B cell (primary cell): Measurements from ENCODE around the gene ATP6V0E1. TPM values are rescaled to one million over a fixed set of nuclear protein-coding genes. Genes with fewer than 3 reads are reported as not detected.

Experiments used
- ATAC-seq: fragments of 200-7000 bp; cut with Tn5 transposase; one replicate; pipeline ENCODE4 v1.10.0; 2021; ENCODE audit warnings: low read depth, mild to moderate bottlenecking, moderate number of reproducible peaks, moderate library complexity
- CTCF ChIA-PET: fragments of 350-600 bp; sonication (Branson Sonifier 250); formaldehyde crosslinking; loops from one replicate; lab custom pipeline; 2021; ENCODE audit warnings: antibody characterized with exemption, inconsistent platforms; lab: Charles Lee
- POLR2A ChIA-PET: fragments of 350-600 bp; sonication (Branson Sonifier 250); formaldehyde crosslinking; loops from one replicate; lab custom pipeline; 2021; ENCODE audit warnings: antibody characterized with exemption; lab: Charles Lee
- DNase-seq: peaks from one replicate; pipeline ENCODE4 v3.0.0; 2013
- H2AFZ ChIP-seq: 2 replicates; pipeline ENCODE4 v1.6.1; 2012; ENCODE audit warnings: mild to moderate bottlenecking, low read depth, low read length; ENCODE audit not compliant: insufficient read depth, poor library complexity, severe bottlenecking
- H3K27ac ChIP-seq, 2 donors: 1 replicate in 1 of 2; 2 replicates in 1 of 2; pipeline ENCODE4 v1.5.1; 2012 to 2013; ENCODE audit warnings: low read length in 2 of 2, mild to moderate bottlenecking in 2 of 2, moderate library complexity in 1 of 2
- H3K27me3 ChIP-seq, 4 experiments: fragments of 200-600 bp in 1 of 4; sonication (generic) in 1 of 4; replicated peaks in 1 of 4; 1 replicate in 2 of 4; 2 replicates in 2 of 4; pipeline versions ENCODE4 v1.6.1 to v1.7.0; 2013 to 2016; ENCODE audit warnings: low read length in 3 of 4, mild to moderate bottlenecking in 2 of 4, mixed read lengths in 1 of 4, moderate library complexity in 1 of 4; ENCODE audit not compliant: insufficient read depth in 4 of 4, control insufficient read depth in 3 of 4; ENCODE audit errors: control extremely low read depth in 1 of 4
- H3K36me3 ChIP-seq, 2 experiments: replicated peaks in 1 of 2; 1 replicate in 1 of 2; 2 replicates in 1 of 2; pipeline versions ENCODE4 v1.6.1 to v1.7.1; 2013; ENCODE audit warnings: low read length in 1 of 2; ENCODE audit not compliant: insufficient read depth in 2 of 2, control insufficient read depth in 1 of 2; ENCODE audit errors: control extremely low read depth in 1 of 2, extremely low read depth in 1 of 2
- H3K4me1 ChIP-seq, 2 donors: fragments of 200-600 bp in 1 of 2; sonication (generic) in 1 of 2; 1 replicate in 1 of 2; 2 replicates in 1 of 2; pipeline versions ENCODE4 v1.5.1 to v1.6.1; 2013 to 2017; ENCODE audit warnings: low read length in 2 of 2; ENCODE audit not compliant: control insufficient read depth in 2 of 2, insufficient read depth in 2 of 2
- H3K4me2 ChIP-seq: replicated peaks from 2 replicates; pipeline ENCODE3; 2012; ENCODE audit warnings: mild to moderate bottlenecking, low read depth, low read length; ENCODE audit not compliant: poor library complexity, severe bottlenecking
- H3K4me3 ChIP-seq, 5 experiments: fragments of 200-600 bp in 1 of 5; sonication (generic) in 1 of 5; 1 replicate in 3 of 5; 2 replicates in 2 of 5; pipeline versions ENCODE4 v1.5.1 to v1.7.0; 2011 to 2016; ENCODE audit warnings: low read length in 4 of 5, mild to moderate bottlenecking in 4 of 5, low read depth in 2 of 5, control low read depth in 1 of 5, moderate library complexity in 1 of 5; ENCODE audit not compliant: insufficient read depth in 1 of 5; ENCODE audit errors: control extremely low read depth in 1 of 5, extremely low read depth in 1 of 5
- H3K79me2 ChIP-seq: fragments of 200-600 bp; sonication (generic); one replicate; pipeline ENCODE4 v1.6.0; 2016; ENCODE audit warnings: low read length; ENCODE audit not compliant: control insufficient read depth, insufficient read depth
- H3K9ac ChIP-seq: fragments of 200-600 bp; sonication (generic); 2 replicates; pipeline ENCODE4 v1.6.1; 2017; ENCODE audit warnings: mild to moderate bottlenecking, low read length, moderate library complexity
- H3K9me3 ChIP-seq, 3 donors: one replicate each; pipeline versions ENCODE4 v1.6.1 to v1.7.1; 2013; ENCODE audit warnings: low read length in 2 of 3; ENCODE audit not compliant: control insufficient read depth in 2 of 3, insufficient read depth in 1 of 3; ENCODE audit errors: control extremely low read depth in 1 of 3
- H4K20me1 ChIP-seq: 2 replicates; pipeline ENCODE4 v1.6.0; 2012; ENCODE audit warnings: mild to moderate bottlenecking, low read length; ENCODE audit not compliant: insufficient read depth, control insufficient read depth, poor library complexity, severe bottlenecking
- H3K27ac Mint-ChIP-seq: one replicate; pipeline ENCODE4 v1.8.0; 2021; ENCODE audit warnings: mixed read lengths
- H3K27me3 Mint-ChIP-seq: one replicate; pipeline ENCODE4 v1.8.0; 2021; ENCODE audit warnings: mixed read lengths
- H3K4me1 Mint-ChIP-seq: one replicate; pipeline ENCODE4 v1.8.0; 2021; ENCODE audit warnings: mixed read lengths
- H3K4me3 Mint-ChIP-seq: one replicate; pipeline ENCODE4 v1.8.0; 2021; ENCODE audit warnings: mixed read lengths
- H3K9me3 Mint-ChIP-seq: one replicate; pipeline ENCODE4 v1.8.0; 2022; ENCODE audit warnings: mixed read lengths; ENCODE audit not compliant: insufficient read depth
- CTCF ChIP-seq: fragments of 200-600 bp; IDR thresholded peaks from one replicate; pipeline ENCODE4 v1.8.0; 2022; ENCODE audit warnings: antibody characterized with exemption, mild to moderate bottlenecking
- EZH2 ChIP-seq: IDR thresholded peaks from 2 replicates; pipeline ENCODE4 v1.6.1; 2012; ENCODE audit warnings: borderline replicate concordance, low read depth, mild to moderate bottlenecking, moderate library complexity, low read length; ENCODE audit not compliant: insufficient read depth, poor library complexity, severe bottlenecking
- WGBS: methylation state at CpG from one replicate; pipeline ENCODE4 v1.1.5; 2013; ENCODE audit warnings: missing lambda C conversion rate; ENCODE audit not compliant: insufficient coverage; 5-methylcytosine and 5-hydroxymethylcytosine counted together
- intact Hi-C: fragments of 100-400 bp; cut with micrococcal nuclease; formaldehyde crosslinking; loops from one replicate; pipeline ENCODE4 v1.10.0; 2022
- polyA plus RNA-seq: library from polyadenylated mRNA; depleted of rRNA; stranded (reverse); fragments of >200 nt; gene quantifications from 2 replicates; pipeline ENCODE4 v1.2.3, GENCODE V29; 2012
- total RNA-seq, 2 donors: library from RNA; stranded (reverse); fragments of 120-200 nt in 1 of 2; gene quantifications; 1 replicate in 1 of 2; 2 replicates in 1 of 2; pipeline versions ENCODE4 v1.2.3 to v1.2.4, GENCODE V29; 2013 to 2022

The ATP6V0E1 gene
- total and polyA plus RNA-seq, 2 donors (not counting 1 experiment from before 2014, with no cell fraction given) = 93.8 to 127 TPM

- POLR2A ChIA-PET = interaction anchor here (0.9 to 1.9 kb wide), 4 partner anchors 10 to 292 kb away, joined by 3 to 23 read pairs (median 4); partner anchors contain the start of gene ATP6V0E1
- intact Hi-C loops = loop anchor here (1.0 to 5.0 kb wide), 9 partner anchors 21 to 1049 kb away; partner anchors contain the start of genes BNIP1, CPEB4, ERGIC1 and FBXW11
- H3K9me3 ChIP-seq = no peaks in the 10 kb centered on the region
- H3K9ac ChIP-seq = peak within 1 kb of the TSS; percentile 98
- Mint-ChIP-seq H3K27me3 (peaks cover 6% of the 10 kb centered on the region), H3K4me1 (peaks cover 44% of the 10 kb centered on the region), H3K4me3 (peak within 1 kb of the TSS; percentile 96), H3K27ac (peak within 1 kb of the TSS; percentile 96), H3K9me3 (no peaks in the 10 kb centered on the region)
- no peaks in the 10 kb centered on the region for H3K27me3 ChIP-seq
- peak within 1 kb of the TSS; percentile 75 to 97 (median 89) for H3K4me3 ChIP-seq
- under 1% methylated on average over 68 of the region's 74 CpGs for WGBS
- peaks cover 42% of the 10 kb centered on the region for H3K79me2 ChIP-seq
- CTCF ChIA-PET = interaction anchor here (1.3 to 2.1 kb wide), 4 partner anchors 14 to 284 kb away, joined by 4 to 17 read pairs (median 6); partner anchors contain the start of gene ATP6V0E1
- peaks cover 19 to 28% of the 10 kb centered on the region in 2 donors for H3K4me1 ChIP-seq
- TF ChIP-seq CTCF (no peak), EZH2 (no peak)
- DNase-seq (peak; percentile 98), ATAC-seq (peak; percentile 63)
- peak within 1 kb of the TSS; percentile 81 for H3K4me2 ChIP-seq
- peak within 1 kb of the TSS; percentile 80 for H2AFZ ChIP-seq
- H4K20me1 ChIP-seq = peaks cover 42% of the 10 kb centered on the region
- H3K36me3 ChIP-seq = peaks cover 1 to 6% of the 10 kb centered on the region in 2 experiments
- peak within 1 kb of the TSS; percentile 82 to 100 for H3K27ac ChIP-seq
Observed at GRCh38 chr5:173055983-173056782, 72.6 kb downstream of the ATP6V0E1 start, which contains the start of gene CREBRF. Gene CREBRF (plus strand): TSS chr5:173056352. CDS start chr5:173080776, 24,424 bp downstream.
